Stomach smooth muscle (tissue), 2 donors: ENCODE results near the gene SLC12A7.

Experiments used
- H3K27ac ChIP-seq: one replicate; pipeline ENCODE4 v1.7.0; 2013; ENCODE audit warnings: mild to moderate bottlenecking, low read length, inconsistent platforms
- H3K27me3 ChIP-seq, 2 donors: one replicate each; pipeline ENCODE4 v1.7.0; 2013; ENCODE audit warnings: low read length in 2 of 2; ENCODE audit not compliant: insufficient read depth in 2 of 2, control insufficient read depth in 1 of 2
- H3K36me3 ChIP-seq, 2 donors: one replicate each; pipeline ENCODE4 v1.7.0; 2013; ENCODE audit warnings: low read length in 2 of 2; ENCODE audit not compliant: control insufficient read depth in 2 of 2, insufficient read depth in 2 of 2
- H3K4me1 ChIP-seq: one replicate; pipeline ENCODE4 v1.7.0; 2013; ENCODE audit warnings: low read length; ENCODE audit not compliant: control insufficient read depth, insufficient read depth
- H3K4me3 ChIP-seq, 2 donors: one replicate each; pipeline ENCODE4 v1.7.0; 2013; ENCODE audit warnings: low read length in 2 of 2
- H3K9ac ChIP-seq, 2 donors: one replicate each; pipeline ENCODE4 v1.7.0; 2013; ENCODE audit warnings: low read length in 2 of 2, mild to moderate bottlenecking in 1 of 2
- H3K9me3 ChIP-seq, 2 donors: one replicate each; pipeline ENCODE4 v1.7.0; 2013; ENCODE audit warnings: low read length in 2 of 2; ENCODE audit not compliant: control insufficient read depth in 2 of 2
- donor health status: healthy.
- donor health status: Pancreatic carcinoma.

Gene SLC12A7

DNA sequence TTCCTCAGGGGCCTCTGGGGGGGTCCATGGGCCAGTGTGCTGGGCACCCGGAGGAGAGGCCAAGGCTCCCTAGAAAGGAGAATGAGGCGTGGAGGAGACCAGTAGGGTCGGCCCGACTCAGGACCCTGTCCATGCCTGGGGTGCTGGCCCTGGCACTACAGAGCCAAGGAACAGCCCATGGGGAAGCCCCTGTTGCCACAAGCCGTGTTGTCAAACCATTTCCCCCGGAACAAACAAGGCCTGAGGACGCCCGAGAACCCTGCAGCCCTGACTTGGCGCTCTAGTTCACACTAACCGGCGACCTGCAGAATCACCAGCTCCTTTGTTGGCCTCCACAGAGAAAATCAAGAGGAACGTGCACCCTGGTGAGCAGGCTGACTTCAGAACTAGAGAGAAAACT is 41.6 kb upstream of the SLC12A7 start:
- H3K27ac ChIP-seq: no peak overlapping the region
- no peaks in the 10 kb centered on the region for H3K36me3 ChIP-seq
- peaks cover 7% of the 10 kb centered on the region for H3K4me1 ChIP-seq
- H3K27me3 ChIP-seq: peaks cover 25 to 34% of the 10 kb centered on the region in 2 donors
- peaks cover 0 to 6% of the 10 kb centered on the region in 2 donors for H3K9me3 ChIP-seq
- H3K4me3 ChIP-seq: no peak overlapping the region
- H3K9ac ChIP-seq: no peak overlapping the region

GRCh38 chr5:1152771-1153282 is 41.0 kb upstream of the SLC12A7 start:
- H3K27ac ChIP-seq: no peak overlapping the region
- no peaks in the 10 kb centered on the region for H3K36me3 ChIP-seq
- H3K9me3 ChIP-seq: peaks cover 0 to 6% of the 10 kb centered on the region in 2 donors
- peaks cover 7% of the 10 kb centered on the region for H3K4me1 ChIP-seq
- no peak overlapping the region for H3K4me3 ChIP-seq
- H3K27me3 ChIP-seq: peaks cover 25 to 34% of the 10 kb centered on the region in 2 donors
- no peak overlapping the region for H3K9ac ChIP-seq

DNA sequence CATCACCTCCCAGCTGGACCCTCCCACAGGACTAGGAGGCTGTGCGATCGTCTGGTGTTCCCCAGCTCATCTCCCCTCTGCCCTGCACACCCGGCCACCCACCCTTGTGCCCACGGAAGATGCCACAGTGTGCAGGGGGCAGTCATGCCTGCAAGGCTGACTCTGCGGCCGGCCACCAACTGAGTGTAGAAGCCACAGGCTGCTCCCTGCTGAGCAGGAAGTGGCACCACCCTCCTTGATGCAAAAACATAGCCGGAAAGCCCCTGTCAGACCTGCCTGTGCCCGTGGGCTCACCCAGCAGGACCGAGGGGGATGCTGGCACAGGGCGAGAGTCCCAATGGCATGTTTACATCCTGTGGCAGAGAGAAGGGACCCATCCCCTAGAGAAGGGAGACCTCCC is 40.3 kb upstream of the SLC12A7 start:
- Histone ChIP-seq H3K36me3 (no peaks in the 10 kb centered on the region), H3K4me1 (peaks cover 7% of the 10 kb centered on the region), H3K9me3 (peaks cover 0 to 6% of the 10 kb centered on the region in 2 donors), H3K27ac (no peak overlapping the region), H3K4me3 (no peak overlapping the region), H3K27me3 (peaks cover 24 to 31% of the 10 kb centered on the region in 2 donors), H3K9ac (no peak overlapping the region)

GRCh38 chr5:1151316-1151715 is 39.5 kb upstream of the SLC12A7 start:
- Histone ChIP-seq H3K4me1 (peaks cover 7% of the 10 kb centered on the region), H3K36me3 (no peaks in the 10 kb centered on the region), H3K27me3 (peaks cover 18 to 23% of the 10 kb centered on the region in 2 donors), H3K9ac (no peak overlapping the region), H3K27ac (no peak overlapping the region), H3K4me3 (no peak overlapping the region), H3K9me3 (no peaks in the 10 kb centered on the region)

- no peak overlapping the region for H3K4me3 ChIP-seq
Observed at GRCh38 chr5:1150866-1151265, 39.0 kb upstream of the SLC12A7 start.

GRCh38 chr5:1144638-1145396 is 33.0 kb upstream of the SLC12A7 start:
- no peak overlapping the region for H3K9ac ChIP-seq
- H3K4me3 ChIP-seq: no peak overlapping the region
- H3K27me3 ChIP-seq: peaks cover 2 to 3% of the 10 kb centered on the region in 2 donors
- H3K27ac ChIP-seq: no peak overlapping the region
- peaks cover 10% of the 10 kb centered on the region for H3K4me1 ChIP-seq
- no peaks in the 10 kb centered on the region for H3K36me3 ChIP-seq
- H3K9me3 ChIP-seq: no peaks in the 10 kb centered on the region

More at GRCh38 chr5:1150866-1151265, 39.0 kb upstream of the SLC12A7 start:
- H3K27ac ChIP-seq: no peak overlapping the region
- no peaks in the 10 kb centered on the region for H3K9me3 ChIP-seq
- H3K36me3 ChIP-seq: no peaks in the 10 kb centered on the region
- no peak overlapping the region for H3K9ac ChIP-seq
- H3K27me3 ChIP-seq: peaks cover 16 to 18% of the 10 kb centered on the region in 2 donors
- H3K4me1 ChIP-seq: peaks cover 3% of the 10 kb centered on the region

- no peak overlapping the region for H3K4me3 ChIP-seq
- peaks cover 2 to 3% of the 10 kb centered on the region in 2 donors for H3K27me3 ChIP-seq
- no peaks in the 10 kb centered on the region for H3K36me3 ChIP-seq
- H3K4me1 ChIP-seq: peaks cover 10% of the 10 kb centered on the region
- H3K9ac ChIP-seq: no peak overlapping the region
- H3K27ac ChIP-seq: no peak overlapping the region
- no peaks in the 10 kb centered on the region for H3K9me3 ChIP-seq
Observed at GRCh38 chr5:1144089-1144488, 32.2 kb upstream of the SLC12A7 start.

DNA sequence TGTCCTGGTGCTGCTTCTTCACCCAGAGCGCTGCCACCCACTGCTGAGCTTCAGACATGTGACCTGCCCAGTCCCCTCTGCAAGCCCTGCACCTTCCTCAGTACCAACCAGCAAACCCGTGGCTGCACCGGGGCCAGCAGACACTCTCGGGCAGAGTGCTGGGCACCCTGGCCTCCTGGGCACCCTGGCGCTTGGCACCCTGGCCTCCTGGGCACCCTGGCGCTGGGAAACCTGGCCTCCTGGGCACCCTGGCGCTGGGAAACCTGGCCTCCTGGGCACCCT is 31.7 kb upstream of the SLC12A7 start:
- Histone ChIP-seq H3K27me3 (peaks cover 2 to 3% of the 10 kb centered on the region in 2 donors), H3K9ac (no peak overlapping the region), H3K36me3 (no peaks in the 10 kb centered on the region), H3K9me3 (no peaks in the 10 kb centered on the region), H3K4me1 (peaks cover 10% of the 10 kb centered on the region), H3K4me3 (no peak overlapping the region), H3K27ac (no peak overlapping the region)

GRCh38 chr5:1142886-1143669 is 31.2 kb upstream of the SLC12A7 start:
- Histone ChIP-seq H3K27ac (no peak overlapping the region), H3K27me3 (peaks cover 2 to 3% of the 10 kb centered on the region in 2 donors), H3K4me3 (no peak overlapping the region), H3K9ac (no peak overlapping the region), H3K36me3 (no peaks in the 10 kb centered on the region), H3K4me1 (peaks cover 10% of the 10 kb centered on the region), H3K9me3 (no peaks in the 10 kb centered on the region)

GRCh38 chr5:1141834-1142233 is 30.0 kb upstream of the SLC12A7 start:
- Histone ChIP-seq H3K36me3 (no peaks in the 10 kb centered on the region), H3K9me3 (no peaks in the 10 kb centered on the region), H3K4me1 (peaks cover 10% of the 10 kb centered on the region), H3K9ac (no peak overlapping the region), H3K27ac (no peak overlapping the region), H3K27me3 (peaks cover 2 to 3% of the 10 kb centered on the region in 2 donors), H3K4me3 (no peak overlapping the region)

- peaks cover 2 to 3% of the 10 kb centered on the region in 2 donors for H3K27me3 ChIP-seq
- H3K9ac ChIP-seq: no peak overlapping the region
- peaks cover 10% of the 10 kb centered on the region for H3K4me1 ChIP-seq
- no peaks in the 10 kb centered on the region for H3K36me3 ChIP-seq
- H3K27ac ChIP-seq: no peak overlapping the region
- H3K4me3 ChIP-seq: no peak overlapping the region
- no peaks in the 10 kb centered on the region for H3K9me3 ChIP-seq
Observed at GRCh38 chr5:1140818-1141189, 28.9 kb upstream of the SLC12A7 start.
